ENCODE data around the gene TPST1. TPM values are rescaled to one million over a fixed set of nuclear protein-coding genes. Genes with fewer than 3 reads are reported as not detected.
A peak's percentile ranks its signal among the peaks of the same experiment; 100 is the strongest.

TPST1 gene
- polyA plus RNA-seq, 1 of the 3 experiments (the other 2 are of a cell fraction), result 36.4 TPM

DNA sequence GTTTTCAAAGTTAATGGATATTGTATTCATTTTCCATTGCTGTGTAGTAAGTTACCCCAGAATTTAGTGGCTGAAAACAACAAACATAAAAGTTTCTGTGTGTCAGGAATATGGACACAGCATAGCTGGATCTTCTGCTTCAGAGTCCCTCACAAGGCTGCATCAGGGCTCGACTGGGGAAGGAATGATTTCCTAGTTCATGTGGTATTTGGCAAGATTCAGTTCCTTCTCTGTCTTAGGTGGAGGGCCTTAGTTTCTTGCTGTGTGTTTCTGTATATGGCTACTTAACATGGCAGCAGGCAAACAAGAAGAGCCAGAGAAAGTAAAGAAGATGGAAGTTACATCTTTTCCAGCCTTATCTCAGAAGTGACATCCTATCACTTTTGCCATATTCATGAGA, 51.1 kb downstream of the TPST1 start:
- WGBS (ENCODE audit: low lambda C conversion rate), result 67% methylated on average over 1 of the region's 1 CpG
- ChIA-PET CTCF (interaction anchor here (0.8 to 0.9 kb wide), 2 partner anchors 10 to 13 kb away, joined by 3 read pairs; no protein-coding TSS in a partner anchor), POLR2A (interaction anchor here (0.6 kb wide), 1 partner anchor 77 kb away, joined by 3 read pairs; no protein-coding TSS in a partner anchor)
- H3K4me1 ChIP-seq (ENCODE audit: control insufficient read depth in 1 of 2, insufficient read depth in 2 of 2, low read depth in 1 of 2, low read length in 1 of 2), result peaks cover 0 to 6% of the 10 kb centered on the region in 2 experiments; a peak in 1 of 4 replicates
- H3F3A ChIP-seq (replicated peaks; ENCODE audit: insufficient read depth), result peaks cover 13% of the 10 kb centered on the region
- H3K36me3 ChIP-seq (replicated peaks in 1 of 2; ENCODE audit: control insufficient read depth in 1 of 2, insufficient read depth in 2 of 2, low read length in 1 of 2), result peaks cover 12 to 21% of the 10 kb centered on the region in 2 experiments
- no peak overlapping the region for H3K4me2 ChIP-seq
- no peaks in the 10 kb centered on the region for H4K20me1 ChIP-seq (ENCODE audit: insufficient read depth)
- H3K27ac ChIP-seq (ENCODE audit: low read depth in 2 of 2, low read length in 1 of 2), result peak overlapping the region in 1 of 2 experiments; percentile 38; a peak in 2 of 4 replicates
- H3K9me2 ChIP-seq, result no peaks in the 10 kb centered on the region
- no peak for DNase-seq
- no peaks in the 10 kb centered on the region for H3K27me3 ChIP-seq (ENCODE audit: insufficient read depth)
- H3K9me3 ChIP-seq, result no peaks in the 10 kb centered on the region
- no peak overlapping the region for H3K9ac ChIP-seq
- H2AFZ ChIP-seq (ENCODE audit: low read depth), result no peak overlapping the region
- H3K4me3 ChIP-seq (ENCODE audit: low read depth in 2 of 2, low read length in 1 of 2), result no peak overlapping the region
- TF ChIP-seq EZH2phosphoT487 (IDR thresholded peaks at IDR 0.05; ENCODE audit: borderline replicate concordance, low read depth) (no peak), ELF1 (IDR thresholded peaks at IDR 0.05) (no peak), POLR2AphosphoS5 (IDR thresholded peaks at IDR 0.05; ENCODE audit: low read depth, low read length) (no peak), NRF1 (IDR thresholded peaks at IDR 0.05; ENCODE audit: low read depth, low read length) (no peak), TCF12 (IDR thresholded peaks at IDR 0.05) (no peak), RAD21 (IDR thresholded peaks at IDR 0.05; ENCODE audit: low read length) (no peak), CTCF (IDR thresholded peaks at IDR 0.05) (no peak), ZBTB33 (IDR thresholded peaks at IDR 0.05; ENCODE audit: borderline replicate concordance, low read depth) (no peak), MXI1 (IDR thresholded peaks at IDR 0.05; ENCODE audit: low read depth, low read length) (no peak), SMC3 (IDR thresholded peaks at IDR 0.05; ENCODE audit: low read depth, low read length) (no peak), RFX5 (IDR thresholded peaks at IDR 0.05; ENCODE audit: low read length) (no peak), TEAD4 (IDR thresholded peaks at IDR 0.05; ENCODE audit: borderline replicate concordance, insufficient read depth) (no peak), CHD2 (IDR thresholded peaks at IDR 0.05; ENCODE audit: low read length, partially characterized antibody) (no peak)
- TF ChIP-seq, protein P1, sequence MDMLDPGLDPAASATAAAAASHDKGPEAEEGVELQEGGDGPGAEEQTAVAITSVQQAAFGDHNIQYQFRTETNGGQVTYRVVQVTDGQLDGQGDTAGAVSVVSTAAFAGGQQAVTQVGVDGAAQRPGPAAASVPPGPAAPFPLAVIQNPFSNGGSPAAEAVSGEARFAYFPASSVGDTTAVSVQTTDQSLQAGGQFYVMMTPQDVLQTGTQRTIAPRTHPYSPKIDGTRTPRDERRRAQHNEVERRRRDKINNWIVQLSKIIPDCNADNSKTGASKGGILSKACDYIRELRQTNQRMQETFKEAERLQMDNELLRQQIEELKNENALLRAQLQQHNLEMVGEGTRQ (IDR thresholded peaks at IDR 0.05; ENCODE audit: borderline replicate concordance, low read depth, low read length), result no peak
- peaks cover 88% of the 10 kb centered on the region for H3K79me2 ChIP-seq (ENCODE audit: insufficient read depth)

Measured in SK-N-SH (cell line).